HCT116 (cell line): ENCODE data around the gene RPL38.

Source experiments
- ATF3 ChIP-seq: IDR thresholded peaks from 2 replicates; pipeline ENCODE4 v1.6.1; 2012
- CEBPB ChIP-seq: IDR thresholded peaks from 2 replicates; pipeline ENCODE4 v1.6.1; 2012; ENCODE audit warnings: low read depth
- EGR1 ChIP-seq: IDR thresholded peaks from 2 replicates; pipeline ENCODE4 v1.6.1; 2012; ENCODE audit warnings: low read depth
- EZH2phosphoT487 ChIP-seq: fragments of 200-600 bp; IDR thresholded peaks from 2 replicates; pipeline ENCODE4 v1.6.1; 2018; ENCODE audit warnings: antibody characterized with exemption, borderline replicate concordance
- JUND ChIP-seq: IDR thresholded peaks from 2 replicates; pipeline ENCODE4 v1.6.1; 2012
- RAD21 ChIP-seq: IDR thresholded peaks from 2 replicates; pipeline ENCODE4 v1.6.1; 2012; ENCODE audit warnings: low read depth, mild to moderate bottlenecking
- REST ChIP-seq: IDR thresholded peaks from 2 replicates; pipeline ENCODE4 v1.6.1; 2012; ENCODE audit warnings: low read depth
- TF ChIP-seq, protein P1 (sequence below), 3 experiments: fragments of 200-600 bp in 1 of 3; sonication (generic) in 1 of 3; IDR thresholded peaks in 2 of 3; conservative IDR thresholded peaks in 1 of 3; 2 replicates each; pipeline ENCODE4 v1.5.1; 2012 to 2017; ENCODE audit warnings: low read depth in 2 of 3, low read length in 2 of 3, antibody characterized with exemption in 1 of 3, borderline replicate concordance in 1 of 3, control low read depth in 1 of 3, mild to moderate bottlenecking in 1 of 3, mixed read lengths in 1 of 3, mixed run types in 1 of 3, moderate library complexity in 1 of 3; ENCODE audit not compliant: insufficient read depth in 1 of 3
- TF ChIP-seq, protein P2 (sequence below): IDR thresholded peaks from 2 replicates; pipeline ENCODE4 v1.6.1; 2012

DNA sequence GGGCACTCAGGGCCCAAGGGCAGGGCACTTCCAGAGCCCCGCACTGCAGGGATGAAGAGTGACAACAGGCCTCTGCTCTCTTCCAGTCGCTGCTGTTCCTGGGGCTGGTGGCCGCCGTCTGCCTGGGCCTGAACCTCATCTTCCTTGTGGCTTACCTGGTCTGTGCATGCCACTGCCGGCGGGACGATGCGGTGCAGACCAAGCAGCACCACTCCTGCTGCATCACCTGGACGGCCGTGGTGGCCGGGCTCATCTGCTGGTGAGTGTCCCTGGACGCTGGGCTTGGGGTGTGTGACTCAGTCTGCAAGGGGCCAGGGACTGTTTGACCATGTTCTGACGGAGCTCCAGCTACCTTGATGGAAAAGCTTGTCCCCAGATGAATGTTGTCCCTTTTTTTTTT is 18.9 kb downstream of the RPL38 start:
- TF ChIP-seq CEBPB = no peak
- TF ChIP-seq, protein P1, sequence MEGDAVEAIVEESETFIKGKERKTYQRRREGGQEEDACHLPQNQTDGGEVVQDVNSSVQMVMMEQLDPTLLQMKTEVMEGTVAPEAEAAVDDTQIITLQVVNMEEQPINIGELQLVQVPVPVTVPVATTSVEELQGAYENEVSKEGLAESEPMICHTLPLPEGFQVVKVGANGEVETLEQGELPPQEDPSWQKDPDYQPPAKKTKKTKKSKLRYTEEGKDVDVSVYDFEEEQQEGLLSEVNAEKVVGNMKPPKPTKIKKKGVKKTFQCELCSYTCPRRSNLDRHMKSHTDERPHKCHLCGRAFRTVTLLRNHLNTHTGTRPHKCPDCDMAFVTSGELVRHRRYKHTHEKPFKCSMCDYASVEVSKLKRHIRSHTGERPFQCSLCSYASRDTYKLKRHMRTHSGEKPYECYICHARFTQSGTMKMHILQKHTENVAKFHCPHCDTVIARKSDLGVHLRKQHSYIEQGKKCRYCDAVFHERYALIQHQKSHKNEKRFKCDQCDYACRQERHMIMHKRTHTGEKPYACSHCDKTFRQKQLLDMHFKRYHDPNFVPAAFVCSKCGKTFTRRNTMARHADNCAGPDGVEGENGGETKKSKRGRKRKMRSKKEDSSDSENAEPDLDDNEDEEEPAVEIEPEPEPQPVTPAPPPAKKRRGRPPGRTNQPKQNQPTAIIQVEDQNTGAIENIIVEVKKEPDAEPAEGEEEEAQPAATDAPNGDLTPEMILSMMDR (IDR thresholded peaks at IDR 0.05 in 2 of 3, conservative IDR thresholded peaks at IDR 0.05 in 1 of 3; ENCODE audit: borderline replicate concordance in 1 of 3, insufficient read depth in 1 of 3, low read depth in 2 of 3, low read length in 2 of 3) = no peak
- no peak for TF ChIP-seq EZH2phosphoT487
- no peak for TF ChIP-seq ATF3
- TF ChIP-seq RAD21 = no peak
- TF ChIP-seq REST = no peak
- TF ChIP-seq EGR1 = no peak
- TF ChIP-seq, protein P2, sequence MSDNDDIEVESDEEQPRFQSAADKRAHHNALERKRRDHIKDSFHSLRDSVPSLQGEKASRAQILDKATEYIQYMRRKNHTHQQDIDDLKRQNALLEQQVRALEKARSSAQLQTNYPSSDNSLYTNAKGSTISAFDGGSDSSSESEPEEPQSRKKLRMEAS = no peak
- no peak for TF ChIP-seq JUND
